ENCODE data around the gene SMIM5. TPM values are rescaled to one million over a fixed set of nuclear protein-coding genes. Genes with fewer than 3 reads are reported as not detected.
A peak's percentile ranks its signal among the peaks of the same experiment; 100 is the strongest.

SMIM5 gene
- total and polyA plus RNA-seq, 2 of the 13 experiments (the other 11 are each of a cell fraction or from before 2014, with no cell fraction given): not detected

- TF ChIP-seq RFXANK (CRISPR knock-in tag; IDR thresholded peaks at IDR 0.05) (no peak), PBX2 (CRISPR knock-in tag; IDR thresholded peaks at IDR 0.05) (no peak), ZNF557 (CRISPR knock-in tag; IDR thresholded peaks at IDR 0.05) (no peak), ZNF10 (CRISPR knock-in tag; IDR thresholded peaks at IDR 0.05; ENCODE audit: borderline replicate concordance, low read depth) (no peak), HMG20B (CRISPR knock-in tag; conservative IDR thresholded peaks at IDR 0.05) (no peak), CERS6 (CRISPR knock-in tag; IDR thresholded peaks at IDR 0.05) (no peak), ZNF460 (CRISPR knock-in tag; IDR thresholded peaks at IDR 0.05; ENCODE audit: borderline replicate concordance) (no peak), ZSCAN21 (CRISPR knock-in tag; IDR thresholded peaks at IDR 0.05; ENCODE audit: borderline replicate concordance) (no peak), ZNF205 (CRISPR knock-in tag; IDR thresholded peaks at IDR 0.05) (0 out of 2 replicates have a peak, but pooled peaks have one; percentile 15), HIC2 (CRISPR knock-in tag; IDR thresholded peaks at IDR 0.05; ENCODE audit: low read depth) (peak; percentile 44; the same call in 1 of the 2 replicates), YY1 (IDR thresholded peaks at IDR 0.05; ENCODE audit: insufficient read depth, insufficient replicate concordance, low read depth, low read length) (peak; percentile 54), RARA (CRISPR knock-in tag; IDR thresholded peaks at IDR 0.05) (no peak), ZNF709 (CRISPR knock-in tag; IDR thresholded peaks at IDR 0.05) (no peak), KAT8 (CRISPR knock-in tag; IDR thresholded peaks at IDR 0.05) (0 out of 2 replicates have a peak, but pooled peaks have one; percentile 25), CHD4 (IDR thresholded peaks at IDR 0.05; ENCODE audit: borderline replicate concordance, low read length) (no peak), HDAC2 (CRISPR knock-in tag; IDR thresholded peaks at IDR 0.05) (no peak; the same call in 1 of the 2 replicates)
- TF ChIP-seq, protein P1, sequence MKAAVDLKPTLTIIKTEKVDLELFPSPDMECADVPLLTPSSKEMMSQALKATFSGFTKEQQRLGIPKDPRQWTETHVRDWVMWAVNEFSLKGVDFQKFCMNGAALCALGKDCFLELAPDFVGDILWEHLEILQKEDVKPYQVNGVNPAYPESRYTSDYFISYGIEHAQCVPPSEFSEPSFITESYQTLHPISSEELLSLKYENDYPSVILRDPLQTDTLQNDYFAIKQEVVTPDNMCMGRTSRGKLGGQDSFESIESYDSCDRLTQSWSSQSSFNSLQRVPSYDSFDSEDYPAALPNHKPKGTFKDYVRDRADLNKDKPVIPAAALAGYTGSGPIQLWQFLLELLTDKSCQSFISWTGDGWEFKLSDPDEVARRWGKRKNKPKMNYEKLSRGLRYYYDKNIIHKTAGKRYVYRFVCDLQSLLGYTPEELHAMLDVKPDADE (CRISPR knock-in tag; IDR thresholded peaks at IDR 0.05): peak; percentile 61; the same call in 1 of the 2 replicates
- TF ChIP-seq, protein P2, sequence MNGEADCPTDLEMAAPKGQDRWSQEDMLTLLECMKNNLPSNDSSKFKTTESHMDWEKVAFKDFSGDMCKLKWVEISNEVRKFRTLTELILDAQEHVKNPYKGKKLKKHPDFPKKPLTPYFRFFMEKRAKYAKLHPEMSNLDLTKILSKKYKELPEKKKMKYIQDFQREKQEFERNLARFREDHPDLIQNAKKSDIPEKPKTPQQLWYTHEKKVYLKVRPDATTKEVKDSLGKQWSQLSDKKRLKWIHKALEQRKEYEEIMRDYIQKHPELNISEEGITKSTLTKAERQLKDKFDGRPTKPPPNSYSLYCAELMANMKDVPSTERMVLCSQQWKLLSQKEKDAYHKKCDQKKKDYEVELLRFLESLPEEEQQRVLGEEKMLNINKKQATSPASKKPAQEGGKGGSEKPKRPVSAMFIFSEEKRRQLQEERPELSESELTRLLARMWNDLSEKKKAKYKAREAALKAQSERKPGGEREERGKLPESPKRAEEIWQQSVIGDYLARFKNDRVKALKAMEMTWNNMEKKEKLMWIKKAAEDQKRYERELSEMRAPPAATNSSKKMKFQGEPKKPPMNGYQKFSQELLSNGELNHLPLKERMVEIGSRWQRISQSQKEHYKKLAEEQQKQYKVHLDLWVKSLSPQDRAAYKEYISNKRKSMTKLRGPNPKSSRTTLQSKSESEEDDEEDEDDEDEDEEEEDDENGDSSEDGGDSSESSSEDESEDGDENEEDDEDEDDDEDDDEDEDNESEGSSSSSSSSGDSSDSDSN (CRISPR knock-in tag; IDR thresholded peaks at IDR 0.05): peak; percentile 63; the same call in 1 of the 2 replicates
These were observed at the start of gene SMIM5 (continued) for GRCh38 chr17:75632863-75633485.

Data from HepG2 (cell line).